GM12878 (cell line): ENCODE measurements around the gene HSD3B1. TPM values are rescaled to one million over a fixed set of nuclear protein-coding genes. Genes with fewer than 3 reads are reported as not detected.

ENCODE experiments used
- ATAC-seq: fragments of 200-7000 bp; cut with Tn5 transposase; 3 replicates; pipeline ENCODE4 v1.9.1; 2020; ENCODE audit warnings: mild to moderate bottlenecking, moderate library complexity
- BruUV-seq: library from RNA; stranded (reverse); fragments of 400-500 nt; replicated peaks from 2 replicates; lab custom pipeline; 2021; lab: Mats Ljungman, UMichigan
- CTCF ChIA-PET: fragments of 300-600 bp; sonication (Branson Sonifier 250); formaldehyde crosslinking; extraction: SDS; loops from one replicate; lab custom pipeline; 2021; ENCODE audit warnings: inconsistent platforms; lab: Yijun Ruan, JAX
- POLR2A ChIA-PET: fragments of 350-600 bp; formaldehyde crosslinking; extraction: SDS; loops from one replicate; lab custom pipeline; 2021; ENCODE audit warnings: inconsistent platforms; lab: Charles Lee
- RAD21 ChIA-PET: fragments of 300-600 bp; sonication (Branson Sonifier 250); formaldehyde crosslinking; loops from one replicate; lab custom pipeline; 2023; ENCODE audit warnings: antibody characterized with exemption; ENCODE audit not compliant: unreplicated experiment; lab: Charles Lee
- SMC1A ChIA-PET: fragments of 300-600 bp; sonication (Branson Sonifier 250); formaldehyde crosslinking; loops from one replicate; lab custom pipeline; 2023; ENCODE audit not compliant: unreplicated experiment, uncharacterized antibody; lab: Charles Lee
- DNase-seq: peaks from one replicate; pipeline ENCODE4 v3.0.0-alpha.2; 2011; ENCODE audit warnings: low read depth, low spot score
- FAIRE-seq: peaks from 3 replicates; lab custom pipeline; 2011; peaks lifted over from hg19 to GRCh38; lab: Jason Lieb, UNC
- H2AFZ ChIP-seq: 2 replicates; pipeline ENCODE4 v1.6.0; 2011; ENCODE audit warnings: low read depth, low read length, control low read depth; ENCODE audit not compliant: control insufficient read depth
- H3K27ac ChIP-seq: 2 replicates; pipeline ENCODE4 v1.5.1; 2011; ENCODE audit warnings: control low read depth; ENCODE audit not compliant: control insufficient read depth, insufficient read depth
- H3K27me3 ChIP-seq, 2 experiments: replicated peaks in 1 of 2; 2 replicates each; pipeline versions ENCODE4 v1.6.0 to v1.6.1; 2011; ENCODE audit warnings: low read length in 1 of 2; ENCODE audit not compliant: control insufficient read depth in 2 of 2, insufficient read depth in 2 of 2
- H3K36me3 ChIP-seq, 2 experiments: 2 replicates each; pipeline ENCODE4 v1.5.1; 2011; ENCODE audit warnings: low read length in 1 of 2; ENCODE audit not compliant: control insufficient read depth in 2 of 2, insufficient read depth in 2 of 2
- H3K4me1 ChIP-seq: 2 replicates; pipeline ENCODE4 v1.6.1; 2011; ENCODE audit warnings: mild to moderate bottlenecking, low read length, moderate library complexity, mixed read lengths; ENCODE audit not compliant: control insufficient read depth, insufficient read depth
- H3K4me2 ChIP-seq: 2 replicates; pipeline ENCODE4 v1.6.0; 2011; ENCODE audit warnings: control low read depth; ENCODE audit not compliant: control insufficient read depth, insufficient read depth
- H3K4me3 ChIP-seq: fragments of 200-600 bp; sonication (generic); 2 replicates; pipeline ENCODE4 v1.5.1; 2016
- H3K79me2 ChIP-seq: 2 replicates; pipeline ENCODE4 v1.6.0; 2011; ENCODE audit warnings: low read length; ENCODE audit not compliant: control insufficient read depth, insufficient read depth
- H3K9ac ChIP-seq: 2 replicates; pipeline ENCODE4 v1.8.0; 2011; ENCODE audit warnings: low read length, control low read depth, mixed read lengths; ENCODE audit not compliant: control insufficient read depth, insufficient read depth
- H3K9me3 ChIP-seq: replicated peaks from 3 replicates; pipeline ENCODE4 v1.5.1; 2011; ENCODE audit warnings: mild to moderate bottlenecking, low read length; ENCODE audit not compliant: control insufficient read depth, insufficient read depth
- H4K20me1 ChIP-seq: 2 replicates; pipeline ENCODE4 v1.6.0; 2011; ENCODE audit not compliant: control insufficient read depth, insufficient read depth
- BMI1 ChIP-seq: fragments of 450-650 bp; IDR thresholded peaks from 2 replicates; pipeline ENCODE4 v1.6.1; 2016; ENCODE audit warnings: mild to moderate bottlenecking, moderate library complexity, borderline replicate concordance
- CHD4 ChIP-seq: fragments of 200-600 bp; sonication (generic); IDR thresholded peaks from 2 replicates; pipeline ENCODE4 v1.6.1; 2016; ENCODE audit warnings: mild to moderate bottlenecking
- EED ChIP-seq: sonication (generic); IDR thresholded peaks from 2 replicates; pipeline ENCODE4 v1.6.1; 2016; ENCODE audit warnings: antibody characterized with exemption, low read depth
- KLF5 ChIP-seq: fragments of 450-650 bp; IDR thresholded peaks from 2 replicates; pipeline ENCODE4 v1.6.1; 2014; ENCODE audit warnings: mild to moderate bottlenecking; ENCODE audit not compliant: partially characterized antibody
- NFIC ChIP-seq: IDR thresholded peaks from 2 replicates; pipeline ENCODE4 v1.6.1; 2012; ENCODE audit warnings: low read depth, mild to moderate bottlenecking, inconsistent platforms, low read length, moderate library complexity
- NR2F1 ChIP-seq: fragments of 450-650 bp; conservative IDR thresholded peaks from 2 replicates; pipeline ENCODE4 v1.6.1; 2017; ENCODE audit warnings: mild to moderate bottlenecking
- NRF1 ChIP-seq: conservative IDR thresholded peaks from 2 replicates; pipeline ENCODE4 v1.6.1; 2011; ENCODE audit warnings: mild to moderate bottlenecking, low read depth, low read length, improper control_type of control experiment
- SMARCA5 ChIP-seq: fragments of 450-650 bp; IDR thresholded peaks from 2 replicates; pipeline ENCODE4 v1.6.1; 2017; ENCODE audit warnings: mild to moderate bottlenecking
- YBX1 ChIP-seq: fragments of 450-650 bp; IDR thresholded peaks from 2 replicates; pipeline ENCODE4 v1.6.1; 2016; ENCODE audit warnings: antibody characterized with exemption
- WGBS: methylation state at CpG from one replicate; pipeline ENCODE4 v1.1.6; 2016; ENCODE audit warnings: low lambda C conversion rate; ENCODE audit not compliant: insufficient replicate concordance, insufficient coverage; ENCODE audit errors: missing lambda C conversion rate; 5-methylcytosine and 5-hydroxymethylcytosine counted together
- in situ Hi-C: fragments of 300-500 bp; cut with MboI; formaldehyde crosslinking; loops from 9 replicates; pipeline ENCODE4 v1.14.3; 2018; ENCODE audit warnings: mixed read lengths
- intact Hi-C: fragments of 100-400 bp; cut with micrococcal nuclease; formaldehyde crosslinking; loops from one replicate; pipeline ENCODE4 v1.14.2; 2022; ENCODE audit not compliant: unreplicated experiment
- polyA plus RNA-seq, 11 experiments: library from polyadenylated mRNA; depleted of rRNA in 4 of 11; unstranded in 6 of 11; stranded (reverse) in 5 of 11; fragments of >200 nt; fragmentation: Nextera tagmentation in 4 of 11; fragmentation: Illumina TruSeq in 1 of 11; extraction: Ambion mirVana in 4 of 11; extraction: Trizol in 1 of 11; gene quantifications; 1 replicate in 1 of 11; 2 replicates in 10 of 11; pipeline versions ENCODE4 v1.2.1 to v1.2.3, GENCODE V29; 2011 to 2016; ENCODE audit warnings: inconsistent platforms in 2 of 11, missing spikeins in 2 of 11, low read depth in 1 of 11
- total RNA-seq, 4 experiments: library from RNA; depleted of rRNA in 3 of 4; stranded (reverse); fragments of >200 nt in 3 of 4; fragmentation: Illumina TruSeq in 1 of 4; extraction: Trizol in 1 of 4; gene quantifications; 2 replicates each; pipeline versions ENCODE4 v1.2.1 to v1.2.3, GENCODE V29; 2013 to 2021
- TF ChIP-seq, protein P1 (sequence below): IDR thresholded peaks from 2 replicates; pipeline ENCODE4 v1.6.1; 2011; ENCODE audit warnings: mild to moderate bottlenecking, low read depth, low read length, moderate library complexity; ENCODE audit not compliant: insufficient replicate concordance
- TF ChIP-seq, protein P2 (sequence below): fragments of 450-650 bp; IDR thresholded peaks from 2 replicates; pipeline ENCODE4 v1.6.1; 2016; ENCODE audit warnings: mild to moderate bottlenecking
- TF ChIP-seq, protein P3 (sequence below): fragments of 450-650 bp; IDR thresholded peaks from 2 replicates; pipeline ENCODE4 v1.6.1; 2017; ENCODE audit warnings: mild to moderate bottlenecking, moderate library complexity

The HSD3B1 gene
- total and polyA plus RNA-seq, 10 of the 15 experiments (the other 5 are each of a cell fraction or from before 2014, with no cell fraction given): not detected

DNA sequence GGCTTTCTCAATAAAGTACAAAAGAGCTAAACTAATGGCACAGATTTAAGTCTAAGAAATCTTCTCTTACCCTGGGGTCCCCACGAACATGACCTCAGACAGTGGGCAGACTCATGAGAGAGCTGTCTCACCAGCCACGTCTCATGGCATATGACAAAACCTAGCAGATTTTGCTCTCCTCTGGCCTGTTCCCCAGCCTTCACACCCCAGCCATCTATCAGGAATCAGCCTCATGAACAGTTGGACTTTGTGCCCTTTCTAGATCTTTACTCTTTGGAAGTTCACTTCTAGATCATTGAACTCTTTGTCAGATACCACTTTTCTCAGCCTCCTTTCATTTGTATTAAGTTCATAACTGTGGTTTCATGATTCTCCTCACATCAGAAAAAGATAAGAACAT is 14.2 kb upstream of the HSD3B1 start:
- FAIRE-seq: no peak
- ChIA-PET RAD21 (no interaction called here), CTCF (no interaction called here), SMC1A (no interaction called here), POLR2A (no interaction called here)
- intact Hi-C loops (no loop called here), in situ Hi-C loops (no loop called here)
- no peak for ATAC-seq
- Histone ChIP-seq H3K79me2 (no peaks in the 10 kb centered on the region), H3K27ac (no peak overlapping the region), H3K9me3 (no peaks in the 10 kb centered on the region), H3K4me1 (no peaks in the 10 kb centered on the region), H4K20me1 (no peaks in the 10 kb centered on the region), H3K4me2 (no peak overlapping the region), H3K27me3 (no peaks in the 10 kb centered on the region), H3K36me3 (no peaks in the 10 kb centered on the region), H3K9ac (no peak overlapping the region), H2AFZ (no peak overlapping the region), H3K4me3 (no peak overlapping the region)
- DNase-seq: no peak
- BruUV-seq: no TSS peak
- 0% methylated on average over 2 of the region's 2 CpGs for WGBS
- TF ChIP-seq SMARCA5 (no peak), NRF1 (no peak), CHD4 (no peak), NR2F1 (no peak), EED (no peak)

DNA sequence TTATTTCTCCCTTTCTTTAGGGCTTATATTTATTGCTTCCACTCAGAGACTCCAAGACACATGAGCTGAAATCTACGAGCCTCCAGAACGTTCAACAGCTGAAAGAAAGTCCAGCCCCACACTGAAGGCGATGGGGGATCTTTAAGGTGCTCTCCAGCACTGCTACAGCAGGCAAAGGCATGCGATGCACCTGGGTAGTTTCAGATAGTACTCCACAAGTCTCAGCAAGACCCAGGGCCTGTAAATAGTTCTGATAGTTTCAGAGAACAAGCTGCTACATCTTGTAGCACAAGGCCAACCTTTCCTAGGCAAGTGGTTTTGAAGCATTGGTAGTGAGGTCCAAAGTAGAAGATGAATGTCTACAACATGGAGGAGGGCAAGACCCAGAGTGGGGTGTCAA is 2.2 kb upstream of the HSD3B1 start:
- in situ Hi-C loops: no loop called here
- FAIRE-seq: no peak
- BruUV-seq: no TSS peak
- TF ChIP-seq NR2F1 (no peak), NFIC (no peak), KLF5 (no peak), YBX1 (no peak), BMI1 (no peak), EED (no peak)
- TF ChIP-seq, protein P1, sequence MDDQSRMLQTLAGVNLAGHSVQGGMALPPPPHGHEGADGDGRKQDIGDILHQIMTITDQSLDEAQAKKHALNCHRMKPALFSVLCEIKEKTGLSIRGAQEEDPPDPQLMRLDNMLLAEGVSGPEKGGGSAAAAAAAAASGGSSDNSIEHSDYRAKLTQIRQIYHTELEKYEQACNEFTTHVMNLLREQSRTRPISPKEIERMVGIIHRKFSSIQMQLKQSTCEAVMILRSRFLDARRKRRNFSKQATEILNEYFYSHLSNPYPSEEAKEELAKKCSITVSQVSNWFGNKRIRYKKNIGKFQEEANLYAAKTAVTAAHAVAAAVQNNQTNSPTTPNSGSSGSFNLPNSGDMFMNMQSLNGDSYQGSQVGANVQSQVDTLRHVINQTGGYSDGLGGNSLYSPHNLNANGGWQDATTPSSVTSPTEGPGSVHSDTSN: no peak
- TF ChIP-seq, protein P2, sequence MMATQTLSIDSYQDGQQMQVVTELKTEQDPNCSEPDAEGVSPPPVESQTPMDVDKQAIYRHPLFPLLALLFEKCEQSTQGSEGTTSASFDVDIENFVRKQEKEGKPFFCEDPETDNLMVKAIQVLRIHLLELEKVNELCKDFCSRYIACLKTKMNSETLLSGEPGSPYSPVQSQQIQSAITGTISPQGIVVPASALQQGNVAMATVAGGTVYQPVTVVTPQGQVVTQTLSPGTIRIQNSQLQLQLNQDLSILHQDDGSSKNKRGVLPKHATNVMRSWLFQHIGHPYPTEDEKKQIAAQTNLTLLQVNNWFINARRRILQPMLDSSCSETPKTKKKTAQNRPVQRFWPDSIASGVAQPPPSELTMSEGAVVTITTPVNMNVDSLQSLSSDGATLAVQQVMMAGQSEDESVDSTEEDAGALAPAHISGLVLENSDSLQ: no peak
- TF ChIP-seq, protein P3, sequence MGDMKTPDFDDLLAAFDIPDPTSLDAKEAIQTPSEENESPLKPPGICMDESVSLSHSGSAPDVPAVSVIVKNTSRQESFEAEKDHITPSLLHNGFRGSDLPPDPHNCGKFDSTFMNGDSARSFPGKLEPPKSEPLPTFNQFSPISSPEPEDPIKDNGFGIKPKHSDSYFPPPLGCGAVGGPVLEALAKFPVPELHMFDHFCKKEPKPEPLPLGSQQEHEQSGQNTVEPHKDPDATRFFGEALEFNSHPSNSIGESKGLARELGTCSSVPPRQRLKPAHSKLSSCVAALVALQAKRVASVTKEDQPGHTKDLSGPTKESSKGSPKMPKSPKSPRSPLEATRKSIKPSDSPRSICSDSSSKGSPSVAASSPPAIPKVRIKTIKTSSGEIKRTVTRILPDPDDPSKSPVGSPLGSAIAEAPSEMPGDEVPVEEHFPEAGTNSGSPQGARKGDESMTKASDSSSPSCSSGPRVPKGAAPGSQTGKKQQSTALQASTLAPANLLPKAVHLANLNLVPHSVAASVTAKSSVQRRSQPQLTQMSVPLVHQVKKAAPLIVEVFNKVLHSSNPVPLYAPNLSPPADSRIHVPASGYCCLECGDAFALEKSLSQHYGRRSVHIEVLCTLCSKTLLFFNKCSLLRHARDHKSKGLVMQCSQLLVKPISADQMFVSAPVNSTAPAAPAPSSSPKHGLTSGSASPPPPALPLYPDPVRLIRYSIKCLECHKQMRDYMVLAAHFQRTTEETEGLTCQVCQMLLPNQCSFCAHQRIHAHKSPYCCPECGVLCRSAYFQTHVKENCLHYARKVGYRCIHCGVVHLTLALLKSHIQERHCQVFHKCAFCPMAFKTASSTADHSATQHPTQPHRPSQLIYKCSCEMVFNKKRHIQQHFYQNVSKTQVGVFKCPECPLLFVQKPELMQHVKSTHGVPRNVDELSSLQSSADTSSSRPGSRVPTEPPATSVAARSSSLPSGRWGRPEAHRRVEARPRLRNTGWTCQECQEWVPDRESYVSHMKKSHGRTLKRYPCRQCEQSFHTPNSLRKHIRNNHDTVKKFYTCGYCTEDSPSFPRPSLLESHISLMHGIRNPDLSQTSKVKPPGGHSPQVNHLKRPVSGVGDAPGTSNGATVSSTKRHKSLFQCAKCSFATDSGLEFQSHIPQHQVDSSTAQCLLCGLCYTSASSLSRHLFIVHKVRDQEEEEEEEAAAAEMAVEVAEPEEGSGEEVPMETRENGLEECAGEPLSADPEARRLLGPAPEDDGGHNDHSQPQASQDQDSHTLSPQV: no peak

More for the DNA sequence above, 2.2 kb upstream of the HSD3B1 start:
- no peaks in the 10 kb centered on the region for H3K4me1 ChIP-seq
- DNase-seq: no peak
- no peaks in the 10 kb centered on the region for H4K20me1 ChIP-seq
- H3K36me3 ChIP-seq: no peaks in the 10 kb centered on the region
- CTCF ChIA-PET: no interaction called here
- no peak overlapping the region for H3K4me3 ChIP-seq
- H3K9me3 ChIP-seq: no peaks in the 10 kb centered on the region
- RAD21 ChIA-PET: interaction anchor here (0.7 kb wide), 1 partner anchor 849 kb away, joined by 3 read pairs; no protein-coding TSS in a partner anchor
- no peaks in the 10 kb centered on the region for H3K79me2 ChIP-seq
- no peak overlapping the region for H3K27ac ChIP-seq
- H2AFZ ChIP-seq: no peak overlapping the region
- intact Hi-C loops: no loop called here
- 50% methylated on average over 4 of the region's 4 CpGs for WGBS
- SMC1A ChIA-PET: interaction anchor here (0.6 kb wide), 1 partner anchor 1007 kb away, joined by 3 read pairs; no protein-coding TSS in a partner anchor
- POLR2A ChIA-PET: no interaction called here
- peaks cover 0 to 3% of the 10 kb centered on the region in 2 experiments; a peak in 2 of 4 replicates for H3K27me3 ChIP-seq
- no peak for ATAC-seq
- H3K9ac ChIP-seq: no peak overlapping the region
- no peak overlapping the region for H3K4me2 ChIP-seq
